Neuronal stem cell (in vitro differentiated cells): ENCODE data around the gene SUGP2.
A peak's percentile ranks its signal among the peaks of the same experiment; 100 is the strongest.
"Not testable (repeated sequence)": the region's sequence is repeated elsewhere in the genome, so short reads cannot be mapped to it uniquely, and the experiment has no call there.

Source experiments
- DNase-seq: peaks from one replicate; pipeline ENCODE4 v3.0.0-alpha.2; 2013; ENCODE audit warnings: low spot score
- H2AFZ ChIP-seq: one replicate; pipeline ENCODE4 v1.6.1; 2013; ENCODE audit warnings: mild to moderate bottlenecking, low read length, inconsistent platforms
- H2AK5ac ChIP-seq: 2 replicates; pipeline ENCODE4 v1.6.1; 2013; ENCODE audit warnings: low read depth, mild to moderate bottlenecking, inconsistent platforms, low read length, moderate library complexity, mixed read lengths
- H2BK120ac ChIP-seq: 2 replicates; pipeline ENCODE4 v1.6.1; 2013; ENCODE audit warnings: low read depth, mild to moderate bottlenecking, inconsistent platforms, low read length, moderate library complexity, mixed read lengths
- H2BK12ac ChIP-seq: one replicate; pipeline ENCODE4 v1.6.1; 2013; ENCODE audit warnings: low read length, inconsistent platforms
- H2BK15ac ChIP-seq: 2 replicates; pipeline ENCODE4 v1.6.1; 2013; ENCODE audit warnings: mild to moderate bottlenecking, low read length, inconsistent platforms, mixed read lengths
- H2BK5ac ChIP-seq: one replicate; pipeline ENCODE4 v1.6.1; 2013; ENCODE audit warnings: inconsistent platforms, mild to moderate bottlenecking, low read length, moderate library complexity
- H3K14ac ChIP-seq: one replicate; pipeline ENCODE4 v1.6.1; 2013; ENCODE audit warnings: low read length, inconsistent platforms
- H3K18ac ChIP-seq: 2 replicates; pipeline ENCODE4 v1.6.1; 2013; ENCODE audit warnings: low read length, inconsistent platforms
- H3K23ac ChIP-seq: 2 replicates; pipeline ENCODE4 v1.6.1; 2013; ENCODE audit warnings: low read depth, mild to moderate bottlenecking, mixed read lengths, low read length, inconsistent platforms; ENCODE audit not compliant: poor library complexity
- H3K27ac ChIP-seq: replicated peaks from 3 replicates; pipeline ENCODE4 v1.5.1; 2013; ENCODE audit warnings: low read length, inconsistent platforms
- H3K27me3 ChIP-seq, 3 experiments: 2 replicates each; pipeline ENCODE4 v1.6.1; 2013; ENCODE audit warnings: low read length in 3 of 3, mild to moderate bottlenecking in 2 of 3, inconsistent platforms in 1 of 3, low read depth in 1 of 3, mixed read lengths in 1 of 3, moderate library complexity in 1 of 3; ENCODE audit not compliant: control insufficient read depth in 3 of 3, insufficient read depth in 3 of 3
- H3K36me3 ChIP-seq, 2 donors: replicated peaks in 1 of 2; 2 replicates each; pipeline ENCODE4 v1.6.1; 2013; ENCODE audit warnings: low read length in 2 of 2; ENCODE audit not compliant: control insufficient read depth in 2 of 2, insufficient read depth in 2 of 2
- H3K4ac ChIP-seq: 2 replicates; pipeline ENCODE4 v1.6.1; 2013; ENCODE audit warnings: inconsistent platforms, mild to moderate bottlenecking, low read length, moderate library complexity
- H3K4me1 ChIP-seq, 2 donors: 1 replicate in 1 of 2; 2 replicates in 1 of 2; pipeline ENCODE4 v1.6.1; 2013; ENCODE audit warnings: low read length in 2 of 2, low read depth in 1 of 2; ENCODE audit not compliant: control insufficient read depth in 2 of 2, insufficient read depth in 1 of 2
- H3K4me2 ChIP-seq: one replicate; pipeline ENCODE4 v1.6.1; 2013; ENCODE audit warnings: mild to moderate bottlenecking, low read length, inconsistent platforms; ENCODE audit not compliant: insufficient read depth, poor library complexity, severe bottlenecking
- H3K4me3 ChIP-seq, 2 donors: 2 replicates each; pipeline ENCODE4 v1.5.1; 2013; ENCODE audit warnings: low read length in 2 of 2, mild to moderate bottlenecking in 2 of 2, inconsistent platforms in 1 of 2, moderate library complexity in 1 of 2
- H3K79me1 ChIP-seq: one replicate; pipeline ENCODE4 v1.6.1; 2013; ENCODE audit warnings: low read depth, mild to moderate bottlenecking, inconsistent platforms, low read length, moderate library complexity
- H3K9ac ChIP-seq: one replicate; pipeline ENCODE4 v1.6.1; 2013; ENCODE audit warnings: mild to moderate bottlenecking, low read depth, low read length, inconsistent platforms; ENCODE audit not compliant: poor library complexity
- H3K9me3 ChIP-seq, 2 donors: replicated peaks in 1 of 2; 2 replicates each; pipeline versions ENCODE3 to v1.6.1; 2013; ENCODE audit warnings: low read length in 2 of 2, mild to moderate bottlenecking in 2 of 2, inconsistent platforms in 1 of 2, low read depth in 1 of 2, mixed read lengths in 1 of 2, moderate library complexity in 1 of 2; ENCODE audit not compliant: control insufficient read depth in 2 of 2, insufficient read depth in 1 of 2
- H4K8ac ChIP-seq: one replicate; pipeline ENCODE4 v1.6.1; 2013; ENCODE audit warnings: low read depth, mild to moderate bottlenecking, inconsistent platforms, low read length, moderate library complexity
- H4K91ac ChIP-seq: one replicate; pipeline ENCODE4 v1.6.1; 2013; ENCODE audit warnings: low read length, low read depth, mild to moderate bottlenecking, inconsistent platforms; ENCODE audit not compliant: poor library complexity
- WGBS, 2 donors: extraction: QIAGEN DNeasy Blood & Tissue Kit; methylation state at CpG; one replicate each; pipeline ENCODE4 v1.1.7; 2013; ENCODE audit warnings: missing lambda C conversion rate in 2 of 2, mixed read lengths in 1 of 2; ENCODE audit not compliant: insufficient read length in 2 of 2, insufficient replicate concordance in 1 of 2; ENCODE audit errors: extremely low coverage in 2 of 2; 5-methylcytosine and 5-hydroxymethylcytosine counted together

SUGP2 gene

GRCh38 chr19:19026299-19026971, 6.9 kb downstream of the SUGP2 start:
- H3K79me1 ChIP-seq: peaks cover 2% of the 10 kb centered on the region
- no peak overlapping the region for H2BK5ac ChIP-seq
- H3K36me3 ChIP-seq: peaks cover 51 to 92% of the 10 kb centered on the region in 2 donors
- no peak overlapping the region for H4K8ac ChIP-seq
- no peak overlapping the region for H3K4me2 ChIP-seq
- no peak overlapping the region for H2BK12ac ChIP-seq
- H4K91ac ChIP-seq: no peak overlapping the region
- WGBS, 2 donors: no CpG with 5 or more reads among the region's 10 CpGs
- no peak for DNase-seq
- H3K4ac ChIP-seq: no peak overlapping the region
- H3K18ac ChIP-seq: no peak overlapping the region
- no peak overlapping the region for H3K27ac ChIP-seq
- no peaks in the 10 kb centered on the region for H3K9me3 ChIP-seq
- no peaks in the 10 kb centered on the region for H3K27me3 ChIP-seq
- no peak overlapping the region for H3K14ac ChIP-seq
- H2AFZ ChIP-seq: no peak overlapping the region
- H3K4me1 ChIP-seq: no peaks in the 10 kb centered on the region
- no peak overlapping the region for H3K23ac ChIP-seq
- no peak overlapping the region for H3K4me3 ChIP-seq
- H2BK120ac ChIP-seq: no peak overlapping the region
- H3K9ac ChIP-seq: no peak overlapping the region
- no peak overlapping the region for H2AK5ac ChIP-seq
- no peak overlapping the region for H2BK15ac ChIP-seq

GRCh38 chr19:19025861-19026260, 7.5 kb downstream of the SUGP2 start:
- Histone ChIP-seq H2AK5ac (no peak overlapping the region), H3K4ac (no peak overlapping the region), H4K91ac (no peak overlapping the region), H3K9me3 (no peaks in the 10 kb centered on the region), H3K18ac (no peak overlapping the region), H2BK120ac (no peak overlapping the region), H2BK15ac (no peak overlapping the region), H3K23ac (no peak overlapping the region), H2AFZ (no peak overlapping the region), H3K79me1 (peaks cover 2% of the 10 kb centered on the region), H3K14ac (no peak overlapping the region), H2BK5ac (no peak overlapping the region), H3K36me3 (peaks cover 51 to 91% of the 10 kb centered on the region in 2 donors), H3K27me3 (no peaks in the 10 kb centered on the region), H3K4me2 (no peak overlapping the region), H3K9ac (no peak overlapping the region), H2BK12ac (no peak overlapping the region), H4K8ac (no peak overlapping the region), H3K4me3 (no peak overlapping the region), H3K4me1 (no peaks in the 10 kb centered on the region), H3K27ac (no peak overlapping the region)
- WGBS, 2 donors: no CpG with 5 or more reads among the region's 11 CpGs
- DNase-seq: no peak

- H3K23ac ChIP-seq, H2AFZ ChIP-seq, H4K91ac ChIP-seq, H2BK15ac ChIP-seq, H2BK12ac ChIP-seq, H2AK5ac ChIP-seq, H3K14ac ChIP-seq, H3K4ac ChIP-seq, H3K4me1 ChIP-seq, H2BK120ac ChIP-seq, H3K4me2 ChIP-seq, H3K9me3 ChIP-seq, H2BK5ac ChIP-seq, H3K27me3 ChIP-seq, H3K27ac ChIP-seq, H3K18ac ChIP-seq, DNase-seq, H3K9ac ChIP-seq, H3K4me3 ChIP-seq, H4K8ac ChIP-seq, H3K79me1 ChIP-seq: not testable (repeated sequence)
- H3K36me3 ChIP-seq: peaks cover 50 to 90% of the 10 kb centered on the region in 2 donors
- WGBS, 2 donors: no CpG with 5 or more reads among the region's 1 CpG
These were observed 9.9 kb downstream of the SUGP2 start for GRCh38 chr19:19023376-19023775.

- Histone ChIP-seq H3K4ac (no peak overlapping the region), H3K79me1 (peaks cover 6% of the 10 kb centered on the region), H3K23ac (no peak overlapping the region), H4K8ac (no peak overlapping the region), H2AK5ac (no peak overlapping the region), H2BK12ac (no peak overlapping the region), H2BK5ac (no peak overlapping the region), H3K27me3 (no peaks in the 10 kb centered on the region), H3K4me3 (no peak overlapping the region), H3K18ac (no peak overlapping the region), H4K91ac (no peak overlapping the region), H2AFZ (no peak overlapping the region), H2BK15ac (no peak overlapping the region), H3K36me3 (peaks cover 47 to 89% of the 10 kb centered on the region in 2 donors), H3K4me1 (no peaks in the 10 kb centered on the region), H3K27ac (no peak overlapping the region), H3K9me3 (peaks cover 0 to 1% of the 10 kb centered on the region in 2 donors), H3K14ac (no peak overlapping the region), H3K9ac (peak overlapping the region; percentile 38), H3K4me2 (no peak overlapping the region), H2BK120ac (no peak overlapping the region)
- WGBS, 2 donors: no CpG with 5 or more reads among the region's 4 CpGs
- no peak for DNase-seq
These were observed 10.8 kb downstream of the SUGP2 start for GRCh38 chr19:19022380-19022961.
